IgD-negative memory B cell (primary cell): ENCODE results near the gene ZC3H12D. TPM values are rescaled to one million over a fixed set of nuclear protein-coding genes. Genes with fewer than 3 reads are reported as not detected.
A peak's percentile ranks its signal among the peaks of the same experiment; 100 is the strongest.

Experiments used
- H3K27ac Mint-ChIP-seq, 3 donors: one replicate each; pipeline ENCODE4 v1.8.0; 2020 to 2022; ENCODE audit warnings: mild to moderate bottlenecking in 3 of 3, mixed read lengths in 3 of 3, moderate library complexity in 1 of 3
- H3K27me3 Mint-ChIP-seq: one replicate; pipeline ENCODE4 v1.8.0; 2021; ENCODE audit warnings: mixed read lengths
- H3K36me3 Mint-ChIP-seq: one replicate; pipeline ENCODE4 v1.8.0; 2020; ENCODE audit warnings: mild to moderate bottlenecking, mixed read lengths
- H3K4me1 Mint-ChIP-seq, 3 donors: one replicate each; pipeline ENCODE4 v1.8.0; 2020 to 2022; ENCODE audit warnings: mixed read lengths in 3 of 3, mild to moderate bottlenecking in 1 of 3
- H3K4me3 Mint-ChIP-seq, 4 donors: one replicate each; pipeline ENCODE4 v1.8.0; 2020 to 2022; ENCODE audit warnings: mild to moderate bottlenecking in 4 of 4, mixed read lengths in 4 of 4, moderate library complexity in 3 of 4
- H3K9me3 Mint-ChIP-seq, 3 donors: one replicate each; pipeline ENCODE4 v1.8.0; 2020 to 2021; ENCODE audit warnings: mixed read lengths in 3 of 3, mild to moderate bottlenecking in 1 of 3
- polyA plus RNA-seq: library from polyadenylated mRNA; unstranded; fragments of 300-500 nt; fragmentation: Illumina TruSeq; gene quantifications from one replicate; pipeline ENCODE4 v1.2.3, GENCODE V29; 2021

The ZC3H12D gene
- polyA plus RNA-seq, 1 donor from 2014 or later = 8.2 TPM

DNA sequence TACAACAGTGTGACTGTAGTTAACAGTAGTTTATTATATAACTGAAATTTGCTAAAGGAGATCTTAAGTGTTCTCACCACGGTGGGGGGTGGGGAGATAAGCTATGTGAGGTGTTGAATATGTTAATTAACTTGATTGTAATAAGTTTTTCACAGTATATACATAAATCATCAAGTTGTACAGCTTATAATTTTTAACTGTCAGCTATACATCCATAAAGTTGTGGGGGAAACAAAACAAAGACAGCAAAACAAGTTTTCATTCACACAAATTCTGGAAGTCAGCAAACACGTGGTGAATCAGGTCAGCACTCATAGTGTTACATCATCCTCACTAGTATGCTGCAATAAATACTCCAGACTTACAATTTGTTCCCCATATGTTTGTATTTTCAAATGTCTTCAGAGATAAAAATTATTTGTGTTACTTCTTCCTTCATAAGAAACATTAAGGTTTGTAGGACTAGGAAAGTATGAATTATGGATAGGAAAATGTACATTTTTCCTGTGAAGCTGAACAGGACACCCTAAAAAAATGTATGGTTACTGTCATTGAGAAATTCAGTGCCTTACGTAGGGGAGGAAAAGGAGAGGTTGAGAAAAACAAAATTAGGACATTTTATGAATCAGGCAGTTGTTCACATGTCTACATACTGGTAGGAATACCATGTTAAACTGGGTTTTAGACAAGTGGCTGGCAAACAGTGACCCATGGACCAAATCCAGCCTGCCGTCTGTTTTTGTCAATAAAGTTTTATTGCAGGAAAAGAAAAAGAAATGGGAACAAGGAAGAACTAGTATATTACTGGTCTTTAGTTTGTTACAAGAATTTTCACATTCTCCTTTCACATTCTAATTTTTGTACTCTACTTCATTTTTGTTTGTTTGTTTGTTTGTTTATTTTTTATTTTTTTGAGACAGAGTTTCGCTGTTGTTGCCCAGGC, 78.7 kb downstream of the ZC3H12D start:
- Mint-ChIP-seq H3K4me3 (no peak overlapping the region), H3K4me1 (peaks cover 3 to 5% (median 5%) of the 10 kb centered on the region in 3 donors), H3K9me3 (no peaks in the 10 kb centered on the region), H3K36me3 (peaks cover 4% of the 10 kb centered on the region), H3K27ac (peak overlapping the region in 2 of 3 donors; percentile 36 to 71), H3K27me3 (no peaks in the 10 kb centered on the region)

DNA sequence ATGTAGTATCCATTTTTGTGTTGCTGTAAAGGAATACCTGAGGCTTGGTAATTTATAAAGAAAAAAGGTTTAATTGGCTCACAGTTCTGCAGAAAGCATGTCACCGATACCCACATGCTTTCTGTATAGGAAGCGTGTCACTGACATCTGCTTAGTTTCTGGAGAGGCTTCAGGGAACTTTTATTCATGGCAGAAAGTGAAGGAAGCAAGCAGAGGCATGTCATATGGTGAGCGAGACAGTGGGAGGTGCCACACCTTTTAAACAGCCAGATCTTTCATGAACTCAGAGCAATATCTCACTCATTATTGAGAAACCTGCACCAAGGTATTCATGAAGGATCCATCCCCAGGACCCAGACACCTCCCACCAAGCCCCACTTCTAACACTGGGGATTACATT, 81.3 kb downstream of the ZC3H12D start:
- Mint-ChIP-seq H3K27me3 (no peaks in the 10 kb centered on the region), H3K36me3 (peaks cover 8% of the 10 kb centered on the region), H3K4me1 (peaks cover 3 to 5% (median 3%) of the 10 kb centered on the region in 3 donors), H3K4me3 (no peak overlapping the region), H3K9me3 (no peaks in the 10 kb centered on the region), H3K27ac (peak overlapping the region in 1 of 3 donors; percentile 74)

- Mint-ChIP-seq H3K27me3 (no peaks in the 10 kb centered on the region), H3K4me3 (no peak within 1 kb of the TSS), H3K36me3 (peaks cover 10% of the 10 kb centered on the region), H3K4me1 (peaks cover 2 to 7% (median 6%) of the 10 kb centered on the region in 3 donors), H3K9me3 (no peaks in the 10 kb centered on the region), H3K27ac (peak within 1 kb of the TSS in 1 of 3 donors; percentile 53)
Observed at GRCh38 chr6:149400050-149400449, 84.8 kb downstream of the ZC3H12D start, which contains the start of gene SUMO4. TSS of gene SUMO4 (plus strand) at chr6:149400262. CDS start at chr6:149400392, 130 bp downstream.

- Mint-ChIP-seq H3K4me1 (peaks cover 6 to 22% (median 14%) of the 10 kb centered on the region in 3 donors), H3K27ac (peak overlapping the region in 1 of 3 donors; percentile 43), H3K9me3 (no peaks in the 10 kb centered on the region), H3K27me3 (no peaks in the 10 kb centered on the region), H3K36me3 (peaks cover 6% of the 10 kb centered on the region), H3K4me3 (peak overlapping the region in 1 of 4 donors; percentile 47)
Observed at GRCh38 chr6:149397384-149397783, 87.4 kb downstream of the ZC3H12D start.

Other genes starting within 250 kb of the ZC3H12D start
- gene TAB2, start 167.3 kb downstream of the ZC3H12D start, polyA plus RNA-seq = 8.1 TPM
- gene SUMO4, start 84.8 kb downstream of the ZC3H12D start, polyA plus RNA-seq = 0.79 TPM
- 11.1 TPM for gene PPIL4, start 61.0 kb upstream of the ZC3H12D start, polyA plus RNA-seq
- 46.7 TPM for gene GINM1, start 81.4 kb upstream of the ZC3H12D start, polyA plus RNA-seq
- gene KATNA1, start 163.7 kb upstream of the ZC3H12D start, polyA plus RNA-seq = 21.8 TPM
- gene LATS1, start 233.1 kb upstream of the ZC3H12D start, polyA plus RNA-seq = 12.4 TPM